Loucy (cell line): ENCODE data around the gene NSMCE1.

Source experiments
- H2AFZ ChIP-seq: fragments of 200-600 bp; sonication (generic); 2 replicates; pipeline ENCODE4 v1.6.0; 2016; ENCODE audit warnings: antibody characterized with exemption, mild to moderate bottlenecking, low read length, moderate library complexity
- H3F3A ChIP-seq: fragments of 200-600 bp; 2 replicates; pipeline ENCODE4 v1.6.0; 2016; ENCODE audit warnings: antibody characterized with exemption, low read depth, mild to moderate bottlenecking
- H3K27me3 ChIP-seq: fragments of 200-600 bp; sonication (generic); 2 replicates; pipeline ENCODE4 v1.6.1; 2014; ENCODE audit warnings: low read length, mild to moderate bottlenecking; ENCODE audit not compliant: insufficient read depth, poor library complexity, severe bottlenecking
- H3K36me3 ChIP-seq: fragments of 200-600 bp; sonication (generic); 2 replicates; pipeline ENCODE4 v1.6.1; 2016; ENCODE audit warnings: low read length; ENCODE audit not compliant: insufficient read depth
- H3K4me1 ChIP-seq: fragments of 200-600 bp; sonication (generic); 2 replicates; pipeline ENCODE4 v1.5.1; 2014; ENCODE audit warnings: low read length, mild to moderate bottlenecking; ENCODE audit not compliant: insufficient read depth, poor library complexity, severe bottlenecking
- H3K4me2 ChIP-seq: fragments of 200-600 bp; sonication (generic); 2 replicates; pipeline ENCODE4 v1.6.0; 2014; ENCODE audit warnings: antibody characterized with exemption, low read length, low read depth, mild to moderate bottlenecking; ENCODE audit not compliant: poor library complexity, severe bottlenecking
- H3K4me3 ChIP-seq: fragments of 200-600 bp; sonication (generic); 2 replicates; pipeline ENCODE4 v1.5.1; 2014; ENCODE audit warnings: low read length, mild to moderate bottlenecking, mixed read lengths; ENCODE audit not compliant: poor library complexity, severe bottlenecking
- H3K79me2 ChIP-seq: fragments of 200-600 bp; sonication (generic); 2 replicates; pipeline ENCODE4 v1.6.1; 2014; ENCODE audit warnings: low read length; ENCODE audit not compliant: insufficient read depth
- H3K9ac ChIP-seq: fragments of 200-600 bp; sonication (generic); 2 replicates; pipeline ENCODE4 v1.6.0; 2014; ENCODE audit warnings: mild to moderate bottlenecking, low read depth, low read length, moderate library complexity; ENCODE audit not compliant: poor library complexity, severe bottlenecking
- H3K9me2 ChIP-seq: fragments of 200-600 bp; sonication (generic); replicated peaks from 2 replicates; pipeline ENCODE4 v1.6.1; 2016; ENCODE audit warnings: low read depth, low read length, mixed read lengths
- H3K9me3 ChIP-seq: fragments of 200-600 bp; sonication (generic); 2 replicates; pipeline ENCODE4 v1.6.1; 2014; ENCODE audit warnings: mild to moderate bottlenecking, antibody characterized with exemption, low read length, low read depth; ENCODE audit not compliant: insufficient read depth
- H4K20me1 ChIP-seq: fragments of 200-600 bp; sonication (generic); 2 replicates; pipeline ENCODE4 v1.6.0; 2014; ENCODE audit warnings: antibody characterized with exemption, low read length, mild to moderate bottlenecking; ENCODE audit not compliant: insufficient read depth, poor library complexity, severe bottlenecking
- CTCF ChIP-seq: fragments of 200-600 bp; sonication (generic); conservative IDR thresholded peaks from 2 replicates; pipeline ENCODE4 v1.5.1; 2014; ENCODE audit warnings: mild to moderate bottlenecking, antibody characterized with exemption, low read length
- EZH2phosphoT487 ChIP-seq: fragments of 200-600 bp; IDR thresholded peaks from 2 replicates; pipeline ENCODE4 v1.6.1; 2018; ENCODE audit warnings: antibody characterized with exemption, mild to moderate bottlenecking, moderate library complexity, borderline replicate concordance

NSMCE1 gene

GRCh38 chr16:27221576-27222248 is 46.9 kb downstream of the NSMCE1 start:
- Histone ChIP-seq H3K79me2 (no peaks in the 10 kb centered on the region), H4K20me1 (no peaks in the 10 kb centered on the region), H3K9me2 (no peaks in the 10 kb centered on the region), H3K9me3 (no peaks in the 10 kb centered on the region), H3K4me2 (no peak overlapping the region), H3K4me1 (no peaks in the 10 kb centered on the region), H3F3A (no peaks in the 10 kb centered on the region; the same call in 1 of the 2 replicates), H3K4me3 (no peak overlapping the region), H3K27me3 (no peaks in the 10 kb centered on the region), H3K36me3 (peaks cover 5% of the 10 kb centered on the region; the same call in 1 of the 2 replicates), H2AFZ (no peak overlapping the region), H3K9ac (no peak overlapping the region)
- no peak for TF ChIP-seq EZH2phosphoT487
- TF ChIP-seq CTCF = no peak

GRCh38 chr16:27220991-27221390 is 47.6 kb downstream of the NSMCE1 start:
- no peaks in the 10 kb centered on the region for H3K27me3 ChIP-seq
- H2AFZ ChIP-seq = no peak overlapping the region
- H3K9me3 ChIP-seq = no peaks in the 10 kb centered on the region
- no peaks in the 10 kb centered on the region; the same call in 1 of the 2 replicates for H3F3A ChIP-seq
- no peak for TF ChIP-seq EZH2phosphoT487
- no peak for TF ChIP-seq CTCF
- no peak overlapping the region for H3K4me2 ChIP-seq
- H3K9me2 ChIP-seq = no peaks in the 10 kb centered on the region
- no peak overlapping the region for H3K9ac ChIP-seq
- no peak overlapping the region for H3K4me3 ChIP-seq
- no peaks in the 10 kb centered on the region for H3K79me2 ChIP-seq
- no peaks in the 10 kb centered on the region for H3K4me1 ChIP-seq
- no peaks in the 10 kb centered on the region for H4K20me1 ChIP-seq
- peaks cover 5% of the 10 kb centered on the region; the same call in 1 of the 2 replicates for H3K36me3 ChIP-seq

GRCh38 chr16:27220527-27220926 is 48.0 kb downstream of the NSMCE1 start:
- no peak overlapping the region for H2AFZ ChIP-seq
- no peaks in the 10 kb centered on the region for H3K27me3 ChIP-seq
- no peaks in the 10 kb centered on the region for H3K79me2 ChIP-seq
- H3K4me3 ChIP-seq = no peak overlapping the region
- no peaks in the 10 kb centered on the region for H4K20me1 ChIP-seq
- no peaks in the 10 kb centered on the region for H3K9me3 ChIP-seq
- H3K9ac ChIP-seq = no peak overlapping the region
- no peak overlapping the region for H3K4me2 ChIP-seq
- TF ChIP-seq CTCF (no peak), EZH2phosphoT487 (no peak)
- H3K4me1 ChIP-seq = no peaks in the 10 kb centered on the region
- H3K9me2 ChIP-seq = no peaks in the 10 kb centered on the region
- peaks cover 5% of the 10 kb centered on the region; the same call in 1 of the 2 replicates for H3K36me3 ChIP-seq
- no peaks in the 10 kb centered on the region for H3F3A ChIP-seq
